NCI-H524 treated with DMSO at 0.1 percent for 48 hours (cell line): ENCODE measurements around the gene DLX4.

ENCODE experiments used
- DNase-seq: peaks from one replicate; lab custom pipeline; 2025; lab: John Stamatoyannopoulos, UW

The DLX4 gene

DNA sequence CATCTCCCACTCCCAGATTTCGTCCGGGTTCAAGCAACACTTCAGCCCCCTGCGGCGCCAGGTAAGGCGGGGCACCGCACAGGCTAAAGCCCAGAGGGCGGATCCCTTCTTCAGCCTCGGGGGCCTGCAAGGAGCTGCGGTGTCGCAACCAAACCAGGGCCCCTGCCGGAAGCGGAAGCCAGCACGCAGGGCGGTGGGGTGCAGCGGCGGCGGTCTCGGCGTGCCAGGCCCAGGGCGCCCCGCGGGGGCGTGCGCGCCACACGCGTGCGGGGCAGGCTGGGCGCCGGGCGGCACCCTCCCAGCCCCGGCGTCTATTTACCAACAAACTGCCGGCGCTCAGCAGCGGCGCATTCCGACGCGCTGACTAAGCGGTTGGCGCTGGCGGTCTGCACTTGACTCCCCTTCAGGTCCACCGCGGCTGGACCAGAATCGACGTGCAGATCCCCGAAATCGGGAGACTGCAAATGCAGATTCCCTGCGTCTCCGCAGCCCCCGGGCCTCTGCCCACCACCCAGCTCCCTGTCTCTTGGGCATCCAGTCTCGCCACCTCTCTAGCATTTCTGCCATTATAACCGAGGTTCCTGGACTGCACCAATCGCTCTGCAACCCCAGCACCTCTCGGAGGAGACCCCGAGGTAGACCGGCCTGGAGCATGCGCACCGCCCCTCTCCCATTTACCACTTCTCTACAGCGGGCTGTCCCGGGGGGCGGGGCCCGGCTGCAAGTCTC lies 421 bp upstream of the DLX4 start:
- DNase-seq = peak; percentile 21

DNA sequence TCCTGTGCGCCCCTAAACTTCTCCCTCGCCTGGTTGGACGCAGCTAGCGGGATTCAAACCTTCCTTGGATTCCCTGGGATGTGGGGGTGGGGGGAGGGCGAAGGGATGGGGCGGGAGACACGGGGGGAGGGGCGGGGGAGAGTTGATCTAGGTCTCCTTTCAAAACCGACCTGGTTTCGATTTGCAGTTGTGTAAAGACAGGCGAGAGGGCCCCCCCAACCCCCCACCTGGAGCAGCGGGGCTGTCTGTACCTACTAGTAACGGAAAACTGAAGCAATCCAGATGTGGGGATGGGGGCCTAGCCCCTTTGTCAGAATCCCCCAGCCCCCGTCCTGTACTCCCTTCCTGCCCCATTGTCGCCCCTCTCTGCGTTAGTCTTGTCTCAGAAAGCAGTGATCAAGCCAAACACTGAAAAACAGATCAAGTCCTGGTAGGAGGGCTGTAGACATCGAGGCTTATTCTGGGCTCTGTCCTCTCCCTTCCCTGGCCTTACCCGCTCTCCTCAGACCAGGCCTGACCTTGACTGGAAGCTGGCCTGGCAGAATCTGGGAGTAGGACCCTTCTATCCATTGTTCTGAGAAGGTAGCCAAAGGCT lies 902 bp downstream of the DLX4 start:
- no peak for DNase-seq

GRCh38 chr17:49970498-49970897 lies 1.5 kb downstream of the DLX4 start:
- DNase-seq = no peak

GRCh38 chr17:49971199-49971847 lies 2.3 kb downstream of the DLX4 start:
- DNase-seq = no peak

DNA sequence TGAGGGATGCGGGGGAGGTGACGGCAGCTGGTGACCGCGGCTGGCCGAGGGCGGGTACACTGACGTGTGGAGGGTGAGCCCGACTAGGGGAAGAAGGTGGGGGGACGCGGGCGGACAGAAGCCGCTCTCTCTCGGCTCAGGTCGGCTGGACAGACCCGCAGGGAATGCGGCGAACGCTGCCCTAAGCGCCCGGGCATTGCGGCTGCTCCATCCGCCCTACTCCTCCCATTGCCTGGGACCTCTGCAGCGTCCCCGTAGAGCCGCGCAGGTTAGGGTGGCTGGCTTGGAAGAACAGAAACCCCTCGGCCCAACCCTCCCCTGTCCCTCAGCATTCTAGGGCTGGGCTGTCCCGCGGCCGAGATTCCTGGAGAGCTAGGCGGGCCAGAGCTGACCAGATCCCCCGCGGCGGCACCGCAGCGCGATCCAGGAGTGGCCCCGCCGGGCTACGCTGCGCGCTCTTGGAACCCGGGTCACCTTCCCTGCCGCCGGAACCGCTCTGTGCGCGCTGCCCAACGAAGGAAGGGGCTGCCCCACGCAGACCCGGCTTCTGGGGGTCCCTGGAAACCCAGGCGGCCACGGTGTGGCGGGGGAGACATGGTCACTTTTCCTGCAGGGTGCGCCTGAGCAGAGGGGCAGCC lies 3.0 kb downstream of the DLX4 start:
- no peak for DNase-seq

GRCh38 chr17:49972486-49973270 lies 3.7 kb downstream of the DLX4 start:
- no peak for DNase-seq

DNA sequence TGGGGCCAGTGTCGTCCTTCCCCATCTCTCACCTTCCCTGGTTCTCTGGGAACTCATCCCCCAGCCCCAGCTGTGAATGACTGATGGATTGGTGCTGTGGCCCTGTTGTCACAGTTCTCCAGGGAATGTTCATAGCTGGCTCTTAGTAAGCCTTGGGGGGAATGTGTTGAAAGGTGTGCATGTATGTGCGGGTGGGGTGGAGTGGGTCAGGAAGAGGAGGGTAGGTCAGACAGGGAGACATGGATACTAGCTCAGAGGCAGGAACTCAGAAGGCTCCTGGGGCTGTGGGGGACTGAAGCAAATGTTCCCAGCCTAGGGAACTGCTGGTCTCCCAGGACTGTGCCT lies 4.3 kb downstream of the DLX4 start:
- no peak for DNase-seq

GRCh38 chr17:49975531-49975930 lies 6.5 kb downstream of the DLX4 start:
- no peak for DNase-seq

DNA sequence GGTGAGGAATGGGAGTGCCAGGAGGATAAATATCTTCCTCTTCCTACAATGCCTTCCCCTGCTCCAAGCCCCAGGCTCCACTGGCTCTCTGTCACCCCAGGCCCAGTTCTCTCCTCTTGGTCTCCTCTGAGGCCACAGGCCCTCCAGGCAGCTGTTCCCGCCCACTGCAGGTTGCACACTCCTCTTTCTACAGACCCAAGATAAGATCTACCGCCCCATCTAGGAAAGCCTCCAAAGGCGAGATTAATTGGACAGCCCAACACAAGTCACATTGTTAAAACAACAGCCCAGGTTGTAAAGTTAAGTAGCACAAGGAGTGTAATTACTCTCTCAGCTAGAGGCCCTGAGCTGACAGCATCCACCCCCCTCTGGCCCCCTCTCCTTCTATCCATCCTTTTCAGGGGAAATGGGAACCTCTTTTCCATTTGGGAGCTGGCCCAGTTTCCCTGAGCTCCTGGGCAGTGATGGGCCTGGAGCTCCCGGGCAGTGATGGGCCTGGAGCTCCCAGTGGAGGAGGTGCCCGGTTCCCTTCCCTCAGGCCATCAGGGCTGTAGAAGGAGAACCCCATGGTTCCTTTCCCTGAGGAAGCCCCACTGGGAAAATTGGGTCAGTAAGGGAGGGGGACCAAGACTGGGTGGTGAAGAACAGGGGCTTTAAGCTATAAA lies 7.3 kb downstream of the DLX4 start:
- DNase-seq = no peak

DNA sequence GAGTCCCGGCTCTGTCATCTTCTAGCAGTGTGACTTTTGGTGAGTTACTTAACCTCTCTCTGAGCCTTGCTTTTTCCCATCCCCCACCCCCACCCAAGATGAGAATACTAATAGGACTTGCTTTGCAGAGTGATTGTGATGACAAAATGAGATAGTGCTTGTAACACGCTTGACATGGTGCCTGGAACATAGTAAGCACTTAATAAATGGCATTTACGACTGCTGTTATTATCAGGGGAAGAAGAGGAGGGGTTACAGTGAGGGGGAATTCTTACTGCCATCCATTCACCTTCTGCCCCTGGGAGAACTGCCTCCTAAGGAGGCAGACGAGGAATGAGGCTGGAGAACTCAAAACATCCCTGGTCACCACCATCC lies 7.8 kb downstream of the DLX4 start:
- DNase-seq = no peak

DNA sequence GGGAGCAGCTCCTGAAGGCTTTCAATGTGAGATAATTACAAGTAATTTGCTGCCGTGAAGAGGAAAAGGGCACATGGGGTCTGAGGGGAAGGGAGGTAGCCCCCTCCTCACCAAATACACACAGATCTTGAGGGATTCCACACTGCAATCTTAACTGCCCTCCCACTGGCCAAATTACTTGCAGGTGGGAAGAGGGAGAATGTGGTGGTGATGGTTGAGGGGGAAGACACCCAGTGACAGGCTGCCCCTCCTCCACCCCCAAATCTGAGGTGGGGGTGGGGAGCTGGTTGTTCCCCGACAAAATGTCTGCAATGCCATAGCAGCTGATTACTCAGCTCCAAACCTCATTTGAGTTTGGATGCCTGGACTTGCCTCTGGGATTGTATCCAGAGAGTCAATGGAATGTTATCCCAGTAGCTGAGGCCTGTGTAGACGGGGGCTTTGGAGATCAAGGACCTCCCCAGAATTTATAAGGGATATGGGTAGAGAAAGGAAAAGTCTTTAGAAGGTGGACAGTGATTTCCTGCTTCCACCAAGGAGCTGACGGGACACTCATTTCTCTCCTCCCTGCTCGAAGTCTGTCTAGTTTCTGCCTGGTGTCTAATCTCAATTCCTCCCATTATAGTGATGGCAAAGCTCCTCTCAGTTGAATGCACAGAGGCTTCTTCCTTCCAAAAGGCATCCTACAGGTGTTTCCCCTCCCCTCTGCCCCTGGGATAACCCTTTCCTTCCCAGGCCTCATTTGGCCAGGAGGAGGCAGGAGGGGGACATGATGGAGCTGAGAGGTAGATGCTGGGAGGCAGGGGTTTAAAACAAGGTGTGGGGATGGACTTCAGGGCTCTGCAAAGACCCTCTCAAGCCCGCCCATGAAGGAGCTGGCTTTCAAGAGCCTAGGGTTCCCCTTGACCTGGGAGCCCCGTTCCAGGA lies 8.7 kb downstream of the DLX4 start:
- DNase-seq = no peak

GRCh38 chr17:49978501-49978900 lies 9.5 kb downstream of the DLX4 start:
- DNase-seq = no peak

DNA sequence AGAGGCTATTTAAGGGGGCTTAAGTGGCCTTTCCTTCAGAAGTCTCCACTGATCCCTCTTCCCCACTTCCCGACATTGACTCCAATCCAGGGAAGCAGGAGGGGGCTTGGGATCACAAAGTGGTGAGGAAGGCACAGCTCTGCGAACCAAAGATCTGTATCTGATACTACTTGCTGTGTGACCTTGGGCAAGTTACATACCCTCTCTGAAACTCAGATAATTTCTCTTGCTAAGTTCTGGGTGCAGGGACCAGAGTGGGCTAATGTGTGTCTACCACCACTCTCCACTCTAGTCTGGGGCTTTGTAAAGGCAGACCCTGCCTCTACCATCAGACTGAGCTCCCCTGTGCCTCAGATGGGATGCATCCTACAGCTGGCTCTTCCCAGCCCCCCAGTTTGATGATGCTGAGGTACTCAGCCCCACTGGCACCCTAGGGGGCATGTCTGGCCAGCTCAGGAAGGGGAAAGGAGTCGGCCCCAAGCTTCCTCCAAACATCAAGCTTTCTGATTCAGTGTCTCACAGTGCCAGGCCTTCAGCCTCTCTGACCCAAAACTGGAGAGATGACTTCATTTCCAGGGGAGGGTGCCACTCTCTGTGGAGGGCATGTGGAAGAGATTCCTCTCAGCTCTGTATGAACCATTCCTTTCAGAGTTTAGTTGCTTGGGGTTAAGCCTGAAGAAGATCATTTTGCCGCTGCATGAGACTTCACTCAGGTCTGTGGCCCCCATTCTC lies 10.9 kb downstream of the DLX4 start:
- no peak for DNase-seq

- DNase-seq = no peak
Observed at GRCh38 chr17:49980703-49981197, 11.8 kb downstream of the DLX4 start.

- no peak for DNase-seq
Observed at GRCh38 chr17:49984283-49984682, 15.3 kb downstream of the DLX4 start.

GRCh38 chr17:49984776-49985175 lies 15.8 kb downstream of the DLX4 start:
- no peak for DNase-seq

GRCh38 chr17:49985310-49985990 lies 16.5 kb downstream of the DLX4 start:
- DNase-seq = no peak

DNA sequence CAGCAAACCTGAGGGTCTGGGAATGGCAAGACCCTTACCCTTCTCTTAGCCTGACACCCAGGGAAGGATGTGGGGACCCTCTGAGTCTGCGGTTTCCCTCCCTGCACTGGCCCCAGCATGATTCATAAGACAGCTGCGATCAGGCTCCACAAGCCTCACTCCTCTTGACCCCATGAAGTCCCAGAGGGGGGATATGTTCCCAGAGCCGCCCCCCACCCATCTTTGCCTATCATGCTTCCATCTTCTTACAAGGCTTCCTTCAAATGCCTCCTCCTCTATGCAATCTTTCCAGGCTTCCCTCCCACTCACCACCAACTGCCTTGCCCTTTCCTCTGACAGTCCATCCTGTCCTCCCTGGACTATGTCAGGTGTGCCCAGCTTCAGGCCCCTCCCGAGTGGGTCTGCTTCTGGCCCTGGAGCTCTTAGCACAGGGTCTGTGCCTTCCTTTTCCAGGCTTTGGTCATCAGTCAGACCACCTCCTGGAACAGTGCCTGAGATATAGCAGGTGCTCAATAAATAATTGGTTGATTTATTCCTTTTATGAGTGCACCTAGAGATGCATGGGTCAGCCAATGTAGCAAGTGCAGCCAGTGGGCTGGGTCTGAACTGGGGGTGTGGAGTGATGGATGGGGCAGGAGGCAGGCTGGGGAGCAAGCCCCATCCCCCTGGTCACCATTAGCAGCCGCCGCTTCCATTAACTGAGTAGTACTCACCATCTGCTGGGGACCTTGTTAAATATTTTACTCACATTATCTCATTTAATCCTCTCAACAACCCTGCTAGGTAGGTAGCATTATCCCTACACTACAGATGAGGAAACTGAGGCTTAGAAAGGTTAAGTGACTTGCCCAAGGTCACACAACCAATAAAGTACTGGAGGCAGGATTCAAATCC lies 17.7 kb downstream of the DLX4 start:
- no peak for DNase-seq
